Esophagus squamous epithelium (tissue), 4 donors: ENCODE results near the gene ANKS1B.

Experiments used
- CTCF ChIP-seq, 6 experiments: fragments of 450-650 bp in 4 of 6; fragments of 200-600 bp in 2 of 6; sonication (generic) in 2 of 6; IDR thresholded peaks; one replicate each; pipeline ENCODE4 v1.5.1; 2016 to 2019; ENCODE audit warnings: antibody characterized with exemption in 6 of 6, mild to moderate bottlenecking in 4 of 6, moderate library complexity in 4 of 6
- POLR2A ChIP-seq, 4 donors: fragments of 450-650 bp; IDR thresholded peaks; one replicate each; pipeline ENCODE4 v1.6.1; 2017; ENCODE audit warnings: antibody characterized with exemption in 4 of 4, mild to moderate bottlenecking in 4 of 4, moderate library complexity in 3 of 4

GRCh38 chr12:98908866-98909265, 1075.9 kb downstream of the ANKS1B start:
- no peak for TF ChIP-seq POLR2A (IDR thresholded peaks at IDR 0.05)
- TF ChIP-seq CTCF (IDR thresholded peaks at IDR 0.05) = no peak
